Activated CD4-positive, alpha-beta T cell treated with anti-CD3 and anti-CD28 coated beads, Interleukin-2, Interleukin-6, amounts not matched to agents 100 ng/mL and 50 ng/mL, durations not matched to agents 16 hours and 8 hours (primary cell): ENCODE measurements around the gene MFSD6L.
"Not testable (repeated sequence)": the region's sequence is repeated elsewhere in the genome, so short reads cannot be mapped to it uniquely, and the experiment has no call there.

Source experiments
- DNase-seq: peaks from one replicate; pipeline ENCODE4 v3.0.0-alpha.2; 2020

MFSD6L gene

DNA sequence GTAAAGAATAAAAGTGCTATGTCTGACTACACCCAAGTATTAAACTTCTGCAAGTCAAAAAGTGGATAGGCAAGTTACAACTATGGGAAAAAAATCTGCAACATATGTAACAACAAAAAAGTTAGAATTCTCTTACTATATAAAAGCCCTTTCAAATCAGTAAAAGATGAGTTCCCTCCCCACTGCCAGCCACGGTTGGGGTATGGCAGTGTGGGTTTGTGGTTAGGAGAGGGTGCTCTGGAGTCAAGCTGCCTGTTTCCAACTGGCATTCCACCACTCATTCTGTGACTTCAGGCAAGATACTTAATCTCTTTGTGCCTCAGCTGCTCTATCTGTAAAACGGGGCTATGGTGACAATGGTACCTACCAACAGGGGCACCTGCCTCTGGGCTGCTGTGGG is 26.6 kb upstream of the MFSD6L start:
- no peak for DNase-seq

DNA sequence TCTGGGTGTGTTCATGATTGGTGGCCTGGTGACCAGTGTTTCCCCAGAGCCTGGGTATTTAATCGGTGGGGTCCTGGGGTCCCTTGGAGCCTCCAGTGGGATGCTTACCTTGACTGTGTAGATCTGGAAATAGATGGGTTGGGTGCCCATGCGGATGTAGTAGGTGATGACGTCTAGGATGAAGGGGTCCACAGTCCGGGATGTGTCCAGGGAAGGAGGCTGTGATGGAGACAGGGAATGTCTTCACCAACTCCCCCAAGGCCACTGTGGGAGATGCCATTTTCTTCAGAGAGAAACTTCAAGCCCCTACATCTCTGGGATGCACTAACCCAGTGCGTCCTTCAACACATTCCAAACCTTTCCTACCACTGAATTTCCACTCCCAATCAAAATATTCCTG is 24.1 kb upstream of the MFSD6L start:
- DNase-seq, result no peak

DNA sequence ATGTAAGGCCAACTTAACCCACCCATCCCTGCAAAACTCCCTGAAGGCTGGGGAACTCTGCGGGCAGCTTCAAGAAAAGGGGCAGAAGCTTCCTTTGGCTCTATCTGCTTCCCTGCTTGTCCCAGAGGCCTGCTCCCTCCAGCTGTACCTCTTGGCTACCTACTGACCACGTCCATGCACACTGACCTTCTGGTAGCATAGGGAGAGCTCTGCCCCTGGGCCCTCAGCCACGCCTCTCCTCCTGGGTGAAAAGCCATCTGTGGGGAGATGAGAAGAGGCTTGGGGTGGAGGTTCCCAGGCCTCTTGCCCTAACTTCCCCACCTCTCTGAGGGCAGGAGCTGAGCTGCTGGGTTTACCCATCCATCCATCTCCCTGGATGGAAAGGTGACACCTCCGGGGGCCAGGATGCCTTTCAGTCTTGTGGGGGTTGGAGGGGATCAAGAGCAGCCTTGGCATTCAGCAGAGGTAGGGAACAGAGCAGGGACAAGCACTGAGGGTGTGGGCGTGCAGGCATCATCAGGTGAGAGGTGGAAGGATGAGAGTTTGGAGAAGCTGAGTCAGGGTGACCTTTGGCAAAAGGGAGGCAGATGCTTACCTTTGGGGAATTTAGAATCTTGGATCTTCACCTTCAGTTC is 23.4 kb upstream of the MFSD6L start:
- no peak for DNase-seq

DNA sequence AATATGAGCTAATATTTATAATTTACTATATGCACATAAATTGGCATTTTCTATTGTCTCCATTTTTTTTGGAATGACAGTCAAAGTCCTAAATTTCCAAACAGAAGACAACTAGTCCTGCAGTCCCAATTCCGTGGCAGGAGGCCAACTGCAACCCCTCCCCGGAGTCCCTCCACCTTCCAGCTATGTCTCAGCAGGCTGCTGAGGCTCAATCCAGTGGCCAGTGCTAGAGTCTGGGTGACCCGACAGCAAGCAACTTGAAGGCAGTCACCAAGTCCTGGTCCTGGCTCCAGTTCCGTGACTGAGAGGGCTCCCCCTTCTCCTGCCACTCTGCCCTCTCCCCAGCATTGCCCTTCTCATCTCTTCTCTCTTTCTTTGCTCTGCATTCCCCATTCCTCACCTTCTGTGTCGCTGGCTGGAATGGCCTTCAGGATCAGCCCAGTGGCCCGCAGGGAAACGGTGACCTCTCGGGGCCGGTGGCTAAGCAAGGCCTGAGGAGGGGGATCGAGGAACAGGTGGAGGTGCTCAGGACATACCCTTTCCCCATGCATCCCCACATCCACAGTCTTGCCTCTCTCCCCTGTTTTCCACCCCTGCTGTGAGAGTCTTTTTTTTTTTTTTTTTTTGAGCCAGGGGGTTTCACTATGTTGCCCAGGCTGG is 22.4 kb upstream of the MFSD6L start:
- DNase-seq, result no peak

DNA sequence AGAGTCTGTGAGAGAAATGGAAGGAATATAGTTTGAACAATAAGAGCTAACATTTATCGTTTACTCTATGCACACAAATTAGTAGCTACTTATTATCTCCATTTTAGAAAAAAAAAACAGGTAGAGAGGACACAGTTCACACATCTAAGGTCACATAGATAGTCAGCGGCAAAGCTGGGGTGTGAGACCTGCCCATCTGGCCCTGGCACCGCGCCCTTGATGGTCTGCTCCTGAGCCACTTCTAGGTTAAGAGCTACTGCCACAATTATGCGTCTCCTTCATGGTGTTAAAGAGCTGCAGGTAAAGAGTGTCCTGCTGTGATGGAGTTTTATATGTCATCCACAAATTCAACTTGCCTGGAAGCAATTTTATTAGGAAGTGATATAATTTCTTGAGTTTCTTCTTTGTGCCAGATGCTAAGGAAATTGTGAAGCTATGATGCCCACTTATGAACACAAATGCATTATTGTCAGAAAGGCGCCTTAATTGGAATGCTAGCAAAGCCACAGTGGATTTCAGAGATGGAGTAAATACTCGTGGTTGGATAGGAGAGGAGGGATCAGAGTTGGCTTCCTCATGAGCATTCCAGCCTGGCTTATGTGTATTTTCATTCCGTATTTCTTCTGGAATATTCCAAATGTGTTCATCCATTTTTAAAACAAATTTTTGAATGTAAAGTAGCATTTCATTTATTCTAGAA is 21.3 kb upstream of the MFSD6L start:
- DNase-seq, result no peak

DNA sequence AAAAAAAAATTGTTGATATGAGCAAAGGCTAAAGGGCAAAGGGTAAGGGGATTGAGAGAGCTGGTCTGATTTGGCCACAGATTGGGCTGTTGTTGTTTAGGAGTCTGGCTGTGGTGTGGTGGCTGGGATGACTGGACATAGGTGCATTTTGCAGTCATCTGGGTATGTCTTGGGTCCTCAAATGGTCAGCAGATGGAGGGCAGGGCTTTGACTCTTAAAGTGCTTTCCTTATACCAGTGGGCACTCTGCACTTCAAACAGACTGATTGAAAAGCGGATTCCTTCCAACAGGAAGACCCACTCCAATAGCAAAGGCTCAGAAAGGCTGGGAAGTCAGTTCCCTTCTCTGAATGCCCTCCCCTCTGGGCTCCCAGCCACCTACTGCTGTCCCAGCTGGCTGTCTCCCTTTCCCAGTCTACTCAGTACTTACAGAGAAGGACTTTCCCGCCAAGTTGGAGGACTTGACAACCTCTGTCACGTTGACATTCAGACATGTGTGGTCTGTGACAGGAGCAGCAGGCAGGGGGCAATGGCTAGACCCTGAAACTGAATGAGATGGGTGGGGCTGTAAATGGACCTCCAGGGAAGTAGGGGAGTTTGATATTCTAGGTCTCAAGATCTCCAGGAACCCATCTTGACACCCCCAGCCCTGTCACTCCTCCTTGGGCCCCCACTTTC is 19.6 kb upstream of the MFSD6L start:
- DNase-seq, result no peak

DNA sequence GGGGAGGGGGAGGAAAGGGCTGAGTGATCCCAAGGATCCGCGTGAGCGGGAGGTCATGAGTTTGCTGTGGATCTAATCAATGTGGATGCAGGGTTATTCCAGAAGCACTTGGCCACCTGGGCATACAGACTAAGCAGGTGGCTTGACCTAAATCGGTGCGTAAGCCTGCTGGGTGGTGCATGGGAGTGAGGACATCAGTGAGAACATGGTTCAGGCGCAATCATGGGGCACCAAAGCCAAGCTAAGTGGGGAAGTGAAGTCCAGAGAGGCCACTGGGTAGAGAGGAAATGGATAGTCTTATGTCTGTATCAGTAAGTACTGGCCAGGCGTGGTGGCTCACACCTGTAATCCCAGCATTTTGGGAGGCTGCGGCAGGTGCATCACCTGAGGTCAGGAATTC is 18.9 kb upstream of the MFSD6L start:
- DNase-seq, result no peak

DNA sequence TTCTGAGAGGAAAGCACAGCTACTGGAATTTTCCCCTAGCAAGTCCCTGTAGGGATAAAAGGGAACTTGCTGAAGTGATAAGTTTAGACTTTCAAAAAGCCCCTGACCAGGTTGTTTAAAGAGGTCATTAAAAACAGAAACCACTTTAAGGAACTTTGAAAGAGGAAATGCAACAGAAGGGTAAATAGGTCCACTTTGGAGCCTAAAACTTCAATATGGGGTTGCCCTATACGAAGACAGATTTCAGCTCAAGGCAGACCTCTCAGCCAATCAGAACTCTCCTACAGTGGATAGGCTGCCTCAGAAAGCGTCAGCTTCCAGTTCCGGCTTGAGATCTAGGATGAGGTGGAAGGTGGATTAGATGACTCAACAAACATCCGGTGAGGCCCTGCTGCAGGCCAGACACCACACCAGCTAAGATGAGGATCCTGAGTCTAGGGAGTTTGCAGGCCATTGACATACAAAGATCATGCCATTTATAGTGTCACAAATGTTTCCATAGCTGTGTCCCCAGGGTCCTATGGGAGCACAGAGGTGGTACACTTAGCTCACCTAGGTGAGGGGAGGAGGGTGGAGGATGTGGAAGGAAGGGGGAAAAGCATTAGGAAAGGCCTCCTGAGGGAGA is 7.9 kb upstream of the MFSD6L start:
- peak; percentile 46 for DNase-seq

DNA sequence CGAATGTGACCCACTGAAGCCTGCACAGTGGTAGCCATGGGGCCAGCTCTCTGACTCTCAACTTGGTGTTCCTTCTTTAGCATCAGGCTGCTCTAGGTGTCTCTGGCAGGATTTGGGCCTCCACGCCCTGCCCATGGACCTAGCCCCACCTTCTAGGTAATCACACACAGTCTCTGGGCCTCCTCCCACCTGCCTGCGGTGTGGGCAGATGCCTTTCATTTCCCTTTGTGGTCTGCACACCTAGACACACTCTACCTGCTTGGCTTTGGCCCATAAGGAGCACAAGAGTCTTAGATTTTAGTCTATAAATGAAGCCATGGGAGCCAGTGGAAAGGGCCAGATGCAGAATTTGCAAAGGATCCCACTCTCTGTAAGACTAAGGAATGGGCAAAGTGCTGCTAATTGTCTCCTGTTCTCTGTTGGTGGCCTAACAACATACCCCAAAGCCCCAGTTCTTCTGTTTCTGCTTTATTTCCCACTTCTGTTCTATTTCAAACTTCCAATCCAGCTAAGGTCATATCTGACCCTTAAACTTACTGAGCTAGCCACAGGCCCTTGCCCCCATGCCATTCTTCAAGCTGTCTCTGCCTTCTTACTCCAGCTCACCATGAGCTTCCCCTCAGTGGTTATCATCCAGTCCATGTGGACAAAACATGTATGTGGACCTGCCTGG is 7.2 kb upstream of the MFSD6L start:
- DNase-seq, result no peak

DNA sequence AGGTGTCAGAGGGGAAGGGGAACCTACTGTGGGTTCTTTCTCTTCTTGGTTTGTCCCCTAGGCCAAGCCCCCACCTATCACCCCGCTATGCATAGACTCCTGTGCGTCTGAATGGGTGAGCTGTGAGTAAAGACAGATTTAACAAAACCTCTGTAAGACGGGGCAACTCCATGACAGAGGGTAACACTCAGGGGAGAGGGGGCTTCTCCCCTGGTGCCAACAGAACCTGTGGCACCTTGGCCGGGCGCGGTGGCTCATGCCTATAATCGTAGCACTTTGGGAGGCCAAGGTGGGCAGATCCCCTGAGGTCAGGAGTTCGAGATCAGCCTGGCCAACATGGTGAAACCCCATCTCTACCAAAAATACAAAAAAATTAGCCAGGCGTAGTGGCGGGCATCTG is 6.2 kb upstream of the MFSD6L start:
- DNase-seq, result not testable (repeated sequence)

DNA sequence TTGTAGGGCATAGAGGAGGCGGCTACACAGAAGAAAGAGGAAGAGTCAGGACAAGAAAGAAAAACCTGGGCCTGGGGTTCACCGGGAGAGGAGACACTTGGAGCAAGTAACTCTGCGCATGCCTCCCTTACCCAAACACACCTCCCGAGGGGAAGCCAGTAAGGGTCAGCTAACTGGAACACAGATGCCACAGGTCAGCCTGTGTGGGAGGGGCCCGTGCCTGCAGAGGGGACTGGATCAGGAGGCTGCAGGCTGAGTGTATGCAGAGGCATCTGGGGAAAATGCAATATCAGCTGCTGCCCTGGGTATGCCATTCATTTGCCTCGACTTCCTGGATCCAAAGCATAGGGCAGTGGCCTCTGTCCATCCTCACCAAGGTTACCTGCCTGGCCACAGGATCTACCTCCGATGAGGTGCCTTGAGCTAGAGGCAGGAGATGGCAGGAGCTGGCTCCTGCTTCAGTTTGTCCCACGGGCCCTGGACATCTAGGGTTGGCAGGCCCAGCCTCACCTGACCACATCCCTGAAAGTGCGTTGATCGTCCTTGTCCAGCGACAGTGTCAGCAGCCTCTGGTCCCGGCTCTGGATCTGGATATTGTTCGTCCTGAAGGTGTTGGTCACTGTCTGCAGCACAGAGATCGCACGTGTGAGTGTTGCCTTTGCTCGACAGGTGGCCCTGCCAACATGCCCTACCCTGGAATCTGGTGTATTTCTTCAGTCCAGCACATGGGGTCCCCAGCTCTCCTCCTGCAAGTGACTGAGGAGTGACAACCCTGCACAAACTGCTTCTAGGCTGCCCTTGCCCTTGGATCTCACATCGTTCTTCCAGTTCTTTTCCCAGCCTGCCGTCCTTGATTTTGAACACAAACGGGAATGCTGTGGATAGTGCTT is 4.6 kb upstream of the MFSD6L start:
- no peak for DNase-seq

DNA sequence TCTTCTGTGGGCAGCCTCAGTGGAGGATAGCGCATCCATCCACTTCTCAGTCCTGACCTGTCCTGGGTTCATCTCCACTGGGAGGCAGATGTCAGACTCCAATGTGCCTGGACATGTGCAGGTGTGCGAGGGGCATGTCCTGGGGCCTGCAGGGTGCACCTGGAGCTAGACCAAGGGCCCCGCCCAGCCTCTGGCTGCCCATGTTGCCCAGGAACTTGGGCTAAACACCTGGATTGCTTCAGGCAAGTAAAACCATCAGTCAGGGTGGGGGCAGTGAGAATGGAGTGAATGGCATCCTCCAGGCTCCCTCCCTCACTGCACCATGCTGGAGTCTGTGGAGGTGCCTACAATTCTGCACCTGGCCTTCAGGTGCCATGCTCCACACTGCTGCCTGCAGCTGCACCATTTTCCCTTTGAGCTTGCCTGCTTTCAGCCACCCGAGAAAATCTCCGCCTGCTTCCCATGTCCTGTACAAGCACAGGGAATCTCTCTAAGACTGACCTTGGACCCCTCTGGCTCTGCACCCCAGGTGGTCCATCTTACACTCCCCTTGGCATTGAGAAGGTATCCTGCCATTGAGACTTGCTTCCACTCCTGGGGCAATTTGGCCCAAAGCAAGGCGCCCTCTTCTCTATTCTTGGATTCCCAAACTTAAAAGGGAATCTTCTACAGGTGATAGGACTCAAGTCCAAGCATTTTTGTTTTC is 2.1 kb upstream of the MFSD6L start:
- DNase-seq, result no peak

DNA sequence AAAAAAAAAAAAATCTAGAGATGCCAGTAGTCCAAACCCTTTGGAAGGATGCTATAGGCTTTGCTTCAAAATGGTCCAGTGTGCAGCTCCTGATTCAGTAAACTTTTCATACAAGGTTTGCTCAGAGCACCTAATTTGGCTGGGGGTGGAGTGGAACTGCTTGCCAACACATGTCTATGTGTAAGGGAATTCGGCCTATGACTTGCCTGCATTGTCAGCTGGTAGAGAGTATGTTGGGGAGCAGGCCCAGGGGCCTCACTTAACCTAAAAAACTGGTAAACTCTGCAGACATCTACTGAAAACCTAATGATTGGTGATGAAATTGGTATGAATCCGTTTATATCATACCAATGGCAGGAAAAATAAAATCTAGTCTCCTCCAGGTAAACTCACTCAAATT is 1.5 kb upstream of the MFSD6L start:
- no peak for DNase-seq

DNA sequence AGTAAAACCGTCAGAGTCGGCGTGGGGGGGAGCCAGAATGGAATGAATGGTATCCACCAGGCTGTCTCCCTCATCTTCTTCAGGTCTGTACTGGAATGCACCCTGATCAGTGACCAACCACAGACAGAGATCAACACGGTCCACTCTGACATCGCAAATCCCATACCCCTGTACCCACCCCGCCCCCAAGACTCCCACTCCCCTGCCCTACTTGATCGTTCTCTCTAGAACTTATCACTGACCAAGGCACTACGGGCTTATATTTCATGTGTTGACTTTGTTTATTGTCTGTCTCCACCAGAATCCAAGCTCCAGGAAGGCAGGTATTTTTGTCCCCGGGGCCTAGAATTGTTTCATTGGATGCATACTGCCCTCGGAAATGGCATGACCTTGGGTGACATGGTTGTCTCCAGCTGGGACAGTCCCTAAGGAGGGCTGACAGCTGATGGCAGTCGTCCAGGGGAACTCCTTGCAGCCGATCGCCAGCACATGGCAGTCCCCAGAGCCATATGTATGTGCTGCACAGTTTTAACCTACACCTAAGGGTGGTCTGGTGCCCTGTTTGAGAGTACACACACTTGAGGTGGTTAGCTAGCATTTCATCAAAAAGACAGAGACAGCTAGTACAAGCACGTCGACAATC is 526 bp upstream of the MFSD6L start:
- DNase-seq, result no peak

DNA sequence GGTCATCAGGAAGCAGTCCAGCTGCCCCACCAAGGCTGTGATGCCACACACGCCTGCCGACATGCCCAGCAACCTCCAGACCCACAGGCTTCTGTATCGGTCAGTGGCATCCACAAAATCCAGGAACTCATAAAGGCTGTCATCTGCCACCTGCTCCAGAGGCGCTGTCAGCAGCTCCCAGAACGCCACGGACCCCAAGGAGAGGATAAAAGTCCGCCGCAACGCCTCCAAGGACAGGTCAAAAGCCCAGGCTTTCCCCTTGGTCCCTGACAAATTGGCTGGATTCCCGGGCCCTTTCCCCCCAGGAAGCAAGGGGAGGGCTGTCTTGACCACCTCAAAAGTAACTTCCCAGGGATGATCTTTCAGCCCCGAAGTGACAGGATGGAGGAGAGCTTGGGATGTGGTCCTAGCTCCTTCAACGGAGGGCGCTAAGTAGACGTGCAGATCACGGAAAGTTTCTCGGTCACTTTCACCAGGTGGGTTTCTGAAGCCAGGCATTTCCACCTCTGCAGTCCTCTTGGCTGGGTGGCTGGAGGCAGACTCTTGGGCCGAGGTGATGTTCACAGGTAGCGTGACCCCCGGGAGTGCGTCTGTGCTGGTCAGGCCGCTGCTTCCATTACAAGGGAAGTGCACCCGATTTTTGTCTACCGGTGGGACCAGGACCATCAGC is 854 bp downstream of the MFSD6L start:
- DNase-seq, result no peak

DNA sequence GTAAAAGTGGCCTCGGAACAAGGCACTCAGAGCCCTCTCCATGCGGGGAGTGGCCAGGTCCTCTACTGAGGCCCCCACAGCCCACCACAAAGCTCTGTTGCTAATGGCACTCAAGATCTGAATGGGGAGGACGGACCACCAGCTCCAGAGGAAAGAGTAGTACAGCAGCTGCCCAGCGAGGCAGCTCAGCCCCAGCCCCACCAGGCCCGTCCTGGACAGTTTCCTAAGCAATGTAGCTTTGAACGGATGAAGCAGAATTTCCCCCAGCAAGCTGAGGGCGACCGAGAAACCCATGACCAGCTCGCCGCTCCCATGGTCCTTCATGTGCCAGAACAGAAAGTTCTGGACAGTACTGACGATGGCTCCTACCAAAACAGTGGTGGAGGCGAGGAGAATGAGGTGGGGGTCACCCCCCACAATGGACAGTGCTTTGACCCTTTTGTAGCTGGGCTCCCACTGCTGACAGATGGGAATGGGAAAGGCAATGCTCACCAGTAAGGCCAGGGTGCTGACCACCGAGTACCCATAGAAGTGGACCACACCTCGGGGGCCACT is 1.5 kb downstream of the MFSD6L start:
- DNase-seq, result no peak

DNA sequence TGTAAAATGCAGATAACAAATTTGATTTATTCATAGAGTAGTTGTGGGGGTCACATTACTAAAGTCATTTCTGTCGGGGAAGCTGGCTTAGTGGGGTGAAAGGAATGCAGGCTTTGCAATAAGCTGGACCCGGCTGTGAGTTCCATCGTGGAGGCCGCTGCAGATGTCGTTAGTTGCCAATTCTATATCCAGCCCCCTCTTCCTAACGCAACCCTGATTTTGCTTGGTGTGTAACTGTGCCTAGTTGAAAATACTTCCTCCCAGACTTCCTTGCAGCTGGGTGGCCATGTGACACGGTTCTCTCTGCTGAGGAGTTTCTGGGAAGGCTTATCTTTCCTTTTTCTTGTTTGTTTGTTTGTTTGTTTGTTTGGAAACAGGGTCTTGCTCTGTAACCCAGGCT is 4.5 kb downstream of the MFSD6L start:
- DNase-seq, result no peak

DNA sequence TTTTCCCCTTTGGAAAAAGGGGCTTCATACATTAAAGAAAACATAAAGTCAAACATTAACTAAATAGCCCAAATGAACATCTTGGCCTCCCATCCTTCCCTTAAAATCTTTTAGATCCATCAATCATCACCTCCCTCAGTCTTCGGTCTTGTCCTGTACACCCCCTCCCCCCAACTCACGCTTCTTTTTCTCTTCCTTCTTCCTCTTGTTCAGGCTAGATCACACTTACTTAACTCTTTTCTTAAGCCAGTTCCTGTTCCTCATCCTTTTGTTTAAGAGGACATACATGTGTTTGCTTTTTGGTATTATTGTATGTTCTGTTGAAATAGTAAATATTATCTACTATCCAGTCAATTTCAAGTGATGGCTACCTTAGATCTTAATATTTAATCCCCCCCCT is 5.5 kb downstream of the MFSD6L start:
- DNase-seq, result no peak

DNA sequence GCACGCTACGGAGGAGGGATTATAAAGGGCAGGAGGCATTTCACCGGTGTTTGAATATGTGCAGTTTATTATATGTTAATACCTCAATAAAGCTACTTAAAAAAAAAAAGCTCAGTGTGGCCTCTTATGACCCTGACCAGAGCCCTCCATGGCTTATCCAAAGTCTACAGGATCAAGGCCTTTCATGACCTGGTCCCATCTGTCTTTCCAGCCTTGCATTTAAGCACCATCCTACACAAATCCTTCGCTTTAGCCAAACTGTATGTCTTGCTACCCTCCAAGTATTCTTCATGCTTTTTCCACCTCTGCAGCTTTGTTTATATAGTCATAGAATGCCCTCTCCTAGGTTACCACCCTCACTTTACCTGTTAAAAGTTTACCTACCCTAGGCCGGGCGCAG is 6.5 kb downstream of the MFSD6L start:
- DNase-seq, result no peak

DNA sequence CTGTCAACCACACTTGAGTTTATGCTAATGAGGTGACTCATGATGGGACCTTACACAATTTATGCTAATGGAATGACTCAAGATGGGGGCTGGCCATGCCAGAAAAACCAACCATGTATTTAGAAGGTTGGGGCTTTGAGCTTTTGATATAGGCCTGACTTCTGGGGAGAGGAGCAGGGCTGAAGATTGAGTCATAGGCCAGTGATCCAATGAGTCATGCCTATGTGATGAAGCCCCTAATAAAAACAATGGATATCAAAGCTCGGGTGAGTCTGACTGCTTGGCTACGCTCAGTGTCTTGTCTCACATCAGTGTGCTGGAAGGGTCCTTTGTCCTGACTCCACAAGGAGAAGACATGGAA is 7.3 kb downstream of the MFSD6L start:
- peak; percentile 11 for DNase-seq
